GM10266 (cell line): ENCODE results near the gene GLT8D1.

Experiments
- DNase-seq: peaks from one replicate; pipeline ENCODE4 v3.0.0; 2012; ENCODE audit errors: extremely low spot score
- TF ChIP-seq, protein P1 (sequence below): IDR thresholded peaks from 2 replicates; pipeline ENCODE4 v1.5.1; 2012; ENCODE audit warnings: mild to moderate bottlenecking, low read depth; ENCODE audit not compliant: control insufficient read depth, insufficient read depth; ENCODE audit errors: missing control alignments

GLT8D1 gene

DNA sequence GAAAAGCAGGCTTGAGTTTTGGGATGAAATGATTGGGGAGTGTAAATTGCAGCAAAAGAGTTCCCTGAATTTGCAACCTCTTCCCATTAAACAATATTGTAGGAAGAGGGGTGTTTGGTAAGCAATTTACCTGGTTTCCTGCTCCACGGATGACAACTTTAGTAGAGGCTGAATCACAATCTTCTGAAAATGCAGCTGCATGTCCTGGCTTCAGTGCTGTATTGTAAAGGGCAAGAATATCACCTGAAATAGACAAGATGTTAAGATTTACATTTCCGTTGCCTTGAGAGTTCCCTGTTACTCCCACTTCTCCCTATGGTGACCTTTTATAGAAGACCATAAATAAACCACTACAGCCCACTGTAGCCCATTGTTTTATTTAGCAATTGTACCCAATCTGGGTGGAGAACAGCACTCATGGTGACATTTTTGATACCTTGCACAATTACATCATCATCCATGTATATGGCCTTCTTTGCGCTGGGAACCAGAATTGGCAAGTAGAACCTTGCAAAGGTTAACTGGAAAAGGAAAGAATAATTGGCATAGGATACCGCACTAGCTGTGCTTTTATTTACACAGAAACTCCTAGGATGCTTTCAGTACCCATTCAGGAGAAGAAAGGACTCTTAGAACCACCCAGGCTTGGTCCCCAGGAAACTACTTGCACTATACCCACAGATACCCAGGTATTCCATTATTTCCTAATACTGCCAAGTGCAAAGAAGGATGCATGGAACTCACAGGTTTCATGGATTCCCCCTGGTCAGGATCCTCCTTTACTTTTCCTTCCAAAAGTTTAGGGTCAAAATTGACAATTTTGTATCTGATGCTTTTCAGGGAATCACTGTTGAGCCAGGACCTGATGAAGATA lies 9.6 kb downstream of the GLT8D1 start:
- TF ChIP-seq, protein P1, sequence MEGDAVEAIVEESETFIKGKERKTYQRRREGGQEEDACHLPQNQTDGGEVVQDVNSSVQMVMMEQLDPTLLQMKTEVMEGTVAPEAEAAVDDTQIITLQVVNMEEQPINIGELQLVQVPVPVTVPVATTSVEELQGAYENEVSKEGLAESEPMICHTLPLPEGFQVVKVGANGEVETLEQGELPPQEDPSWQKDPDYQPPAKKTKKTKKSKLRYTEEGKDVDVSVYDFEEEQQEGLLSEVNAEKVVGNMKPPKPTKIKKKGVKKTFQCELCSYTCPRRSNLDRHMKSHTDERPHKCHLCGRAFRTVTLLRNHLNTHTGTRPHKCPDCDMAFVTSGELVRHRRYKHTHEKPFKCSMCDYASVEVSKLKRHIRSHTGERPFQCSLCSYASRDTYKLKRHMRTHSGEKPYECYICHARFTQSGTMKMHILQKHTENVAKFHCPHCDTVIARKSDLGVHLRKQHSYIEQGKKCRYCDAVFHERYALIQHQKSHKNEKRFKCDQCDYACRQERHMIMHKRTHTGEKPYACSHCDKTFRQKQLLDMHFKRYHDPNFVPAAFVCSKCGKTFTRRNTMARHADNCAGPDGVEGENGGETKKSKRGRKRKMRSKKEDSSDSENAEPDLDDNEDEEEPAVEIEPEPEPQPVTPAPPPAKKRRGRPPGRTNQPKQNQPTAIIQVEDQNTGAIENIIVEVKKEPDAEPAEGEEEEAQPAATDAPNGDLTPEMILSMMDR, result no peak
- no peak for DNase-seq

DNA sequence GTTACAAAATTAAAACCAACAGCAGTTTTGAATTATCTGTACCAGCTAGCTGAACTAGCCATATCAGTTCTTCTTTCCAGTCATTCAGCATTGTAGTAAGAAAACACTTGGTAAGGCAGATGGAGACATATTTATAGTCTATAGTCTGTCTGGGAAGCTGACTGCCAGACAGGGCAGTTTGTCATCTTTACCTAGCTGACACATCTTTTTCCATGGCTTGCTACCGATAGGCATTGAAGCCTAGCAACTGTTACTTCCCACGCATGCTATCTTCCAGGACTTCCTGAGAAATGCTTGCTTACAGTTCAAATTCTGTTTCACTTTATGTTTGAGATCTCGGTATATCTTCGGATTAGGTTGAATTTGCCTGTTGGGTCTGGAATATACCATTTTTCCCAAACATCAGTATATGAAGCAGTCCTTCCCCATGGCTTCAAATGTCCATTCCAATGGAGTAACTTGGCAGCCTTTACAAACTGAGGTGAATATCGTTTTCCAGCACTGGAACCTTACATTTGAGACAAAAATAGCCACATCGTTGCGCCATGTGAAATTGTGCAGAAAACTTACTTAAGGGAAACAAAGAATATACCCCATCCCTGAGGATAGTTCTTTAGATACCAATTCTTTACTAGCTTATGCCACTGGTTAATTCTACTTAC lies 10.9 kb downstream of the GLT8D1 start:
- TF ChIP-seq, protein P1, result no peak

DNA sequence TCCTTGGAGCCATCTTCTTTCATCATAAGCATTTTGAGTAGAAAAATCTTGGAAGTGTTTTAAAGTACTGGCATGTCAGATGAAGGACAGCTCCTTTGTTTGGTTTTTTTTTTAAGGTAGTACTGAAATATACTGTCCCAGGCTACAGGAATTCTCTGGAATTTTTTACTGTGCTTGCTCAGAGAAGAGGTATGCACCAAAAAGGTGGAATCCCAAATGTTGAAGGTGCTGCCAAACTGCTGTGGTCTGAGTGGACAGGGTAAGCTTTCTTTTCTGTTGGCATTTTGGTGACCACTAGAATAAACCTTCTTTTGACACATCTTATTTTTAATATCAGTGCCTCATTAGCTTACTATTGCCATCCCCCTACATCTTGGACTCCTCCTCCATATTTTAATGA lies 12.5 kb downstream of the GLT8D1 start:
- DNase-seq, result no peak
- TF ChIP-seq, protein P1, result no peak

More for the DNA sequence above, 10.9 kb downstream of the GLT8D1 start:
- no peak for DNase-seq

DNA sequence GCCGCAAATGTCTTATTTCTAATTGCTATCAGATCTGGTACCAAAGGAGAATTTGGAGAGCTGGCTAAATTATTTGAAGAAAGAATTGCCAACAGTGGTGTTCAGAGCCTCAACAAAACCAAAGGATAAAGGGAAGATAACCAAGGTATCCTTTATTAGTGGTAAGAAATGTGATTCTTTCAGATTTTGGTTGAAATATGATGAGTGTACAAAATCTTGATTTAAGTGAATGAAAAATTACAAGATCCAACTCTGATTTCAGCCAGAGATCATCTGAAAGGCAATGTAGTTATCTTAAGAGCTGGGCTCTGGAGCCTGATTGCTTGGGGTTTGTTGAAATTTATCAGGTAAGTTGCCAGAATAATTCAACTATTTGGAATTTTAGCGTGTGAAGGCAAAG lies 15.0 kb downstream of the GLT8D1 start:
- DNase-seq, result no peak
- TF ChIP-seq, protein P1, result no peak

DNA sequence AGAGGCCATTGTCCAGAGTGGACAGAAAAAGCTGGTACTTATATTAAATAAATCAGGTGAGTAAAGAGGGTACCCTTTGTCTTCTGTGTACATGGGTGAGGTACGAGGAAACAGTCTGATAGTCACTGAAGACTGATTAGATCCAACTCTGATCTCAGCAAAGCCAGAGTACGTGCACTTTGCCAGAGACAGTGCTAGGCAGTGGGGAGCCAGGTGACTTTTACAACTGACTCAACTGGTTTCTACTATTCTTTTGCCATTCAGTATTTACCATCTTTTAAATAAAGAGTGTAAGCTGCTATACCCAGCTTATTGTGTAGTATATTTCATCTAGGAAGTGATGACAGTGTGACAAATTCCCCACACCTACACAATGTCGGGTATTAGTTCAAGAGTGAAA lies 16.4 kb downstream of the GLT8D1 start:
- TF ChIP-seq, protein P1, result no peak
- DNase-seq, result no peak

DNA sequence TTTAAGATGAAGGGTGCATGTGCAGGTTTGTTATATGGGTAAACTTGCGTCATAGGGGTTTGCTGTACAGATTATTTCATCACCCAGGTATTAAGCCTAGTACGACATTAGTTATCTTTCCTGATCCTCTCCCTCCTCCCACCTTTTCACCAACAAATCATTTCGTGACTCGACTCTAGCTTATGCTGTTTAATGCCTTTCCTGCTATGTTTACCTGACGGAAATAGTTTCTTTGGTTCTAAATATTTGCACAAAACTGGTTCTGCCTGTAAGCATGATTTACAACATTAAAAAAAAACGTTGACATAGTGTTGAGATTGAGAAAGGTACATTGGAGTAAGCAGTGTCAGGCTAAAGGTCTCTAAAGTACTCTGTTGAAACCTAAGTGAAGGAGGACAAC lies 17.3 kb downstream of the GLT8D1 start:
- TF ChIP-seq, protein P1, result no peak
- no peak for DNase-seq
